ENCODE data around the gene GRIA1.

The GRIA1 gene

DNA sequence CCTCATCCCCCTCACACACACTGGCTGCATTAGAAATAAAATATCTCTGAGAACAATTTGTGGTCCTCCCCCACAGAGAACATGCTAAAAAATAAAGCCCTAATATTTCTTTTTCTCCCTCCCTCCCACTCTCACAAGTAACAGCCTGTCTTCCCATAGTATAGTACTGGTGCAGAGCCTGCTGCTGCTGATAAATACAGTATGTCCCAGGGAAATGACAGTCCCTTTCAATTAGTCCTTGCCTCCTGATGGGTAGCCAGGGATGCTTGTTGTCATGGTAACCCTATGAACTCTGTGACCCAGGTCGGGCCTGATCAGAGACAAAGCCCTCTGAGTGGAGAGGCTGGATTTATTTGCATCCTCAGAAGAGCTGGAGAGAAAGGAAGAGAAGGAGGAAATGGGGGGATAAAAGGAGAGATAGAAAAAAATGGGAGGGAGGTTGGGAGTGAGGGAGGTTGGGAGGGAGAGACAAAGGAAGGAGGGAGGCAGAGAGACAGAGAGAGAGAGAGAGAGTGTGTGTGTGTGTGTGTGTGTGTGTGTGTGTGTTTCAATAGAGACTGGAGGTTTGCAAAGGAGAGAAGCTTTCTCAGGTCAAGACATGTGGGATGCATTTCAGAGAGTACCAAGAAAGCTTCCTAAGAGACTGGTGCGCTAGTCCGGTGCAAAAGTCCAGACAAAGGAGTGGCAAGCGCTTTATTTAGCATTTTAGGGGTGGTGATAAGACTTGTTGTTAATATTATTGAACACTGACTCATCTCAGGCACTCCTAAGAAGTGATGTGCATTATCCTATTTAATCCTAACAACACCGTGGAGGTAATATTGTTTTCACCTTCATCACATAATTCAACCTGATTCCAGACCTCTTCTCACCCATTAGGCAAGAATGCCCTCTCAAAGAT, 287.5 kb downstream of the GRIA1 start:
- Histone ChIP-seq H3K79me2 (ENCODE audit: low read length) (no peaks in the 10 kb centered on the region), H3K4me3 (ENCODE audit: low read length) (no peak overlapping the region), H3K9me2 (replicated peaks; ENCODE audit: insufficient read depth, low read length) (no peaks in the 10 kb centered on the region), H3K27me3 (replicated peaks; ENCODE audit: insufficient read depth, low read length) (no peaks in the 10 kb centered on the region), H3K9me3 (replicated peaks; ENCODE audit: insufficient read depth, low read length) (no peaks in the 10 kb centered on the region), H2AFZ (ENCODE audit: low read length) (no peak overlapping the region), H3K4me2 (ENCODE audit: low read depth, low read length) (no peak overlapping the region), H3K36me3 (replicated peaks; ENCODE audit: insufficient read depth, low read length) (no peaks in the 10 kb centered on the region), H3K27ac (ENCODE audit: low read length) (no peak overlapping the region), H3K4me1 (ENCODE audit: low read length) (no peaks in the 10 kb centered on the region), H3F3A (ENCODE audit: insufficient read depth, low read length) (no peaks in the 10 kb centered on the region), H3K9ac (ENCODE audit: low read length) (no peak overlapping the region), H4K20me1 (ENCODE audit: insufficient read depth, low read length) (no peaks in the 10 kb centered on the region)
- DNase-seq: no peak
- TF ChIP-seq, protein P1, sequence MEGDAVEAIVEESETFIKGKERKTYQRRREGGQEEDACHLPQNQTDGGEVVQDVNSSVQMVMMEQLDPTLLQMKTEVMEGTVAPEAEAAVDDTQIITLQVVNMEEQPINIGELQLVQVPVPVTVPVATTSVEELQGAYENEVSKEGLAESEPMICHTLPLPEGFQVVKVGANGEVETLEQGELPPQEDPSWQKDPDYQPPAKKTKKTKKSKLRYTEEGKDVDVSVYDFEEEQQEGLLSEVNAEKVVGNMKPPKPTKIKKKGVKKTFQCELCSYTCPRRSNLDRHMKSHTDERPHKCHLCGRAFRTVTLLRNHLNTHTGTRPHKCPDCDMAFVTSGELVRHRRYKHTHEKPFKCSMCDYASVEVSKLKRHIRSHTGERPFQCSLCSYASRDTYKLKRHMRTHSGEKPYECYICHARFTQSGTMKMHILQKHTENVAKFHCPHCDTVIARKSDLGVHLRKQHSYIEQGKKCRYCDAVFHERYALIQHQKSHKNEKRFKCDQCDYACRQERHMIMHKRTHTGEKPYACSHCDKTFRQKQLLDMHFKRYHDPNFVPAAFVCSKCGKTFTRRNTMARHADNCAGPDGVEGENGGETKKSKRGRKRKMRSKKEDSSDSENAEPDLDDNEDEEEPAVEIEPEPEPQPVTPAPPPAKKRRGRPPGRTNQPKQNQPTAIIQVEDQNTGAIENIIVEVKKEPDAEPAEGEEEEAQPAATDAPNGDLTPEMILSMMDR (IDR thresholded peaks at IDR 0.05; ENCODE audit: low read length): no peak
- no peak for TF ChIP-seq EZH2 (optimal IDR thresholded peaks at IDR 0.05; ENCODE audit: low read depth, low read length)
- no peak for TF ChIP-seq EZH2phosphoT487 (IDR thresholded peaks at IDR 0.05; ENCODE audit: low read length)

DNA sequence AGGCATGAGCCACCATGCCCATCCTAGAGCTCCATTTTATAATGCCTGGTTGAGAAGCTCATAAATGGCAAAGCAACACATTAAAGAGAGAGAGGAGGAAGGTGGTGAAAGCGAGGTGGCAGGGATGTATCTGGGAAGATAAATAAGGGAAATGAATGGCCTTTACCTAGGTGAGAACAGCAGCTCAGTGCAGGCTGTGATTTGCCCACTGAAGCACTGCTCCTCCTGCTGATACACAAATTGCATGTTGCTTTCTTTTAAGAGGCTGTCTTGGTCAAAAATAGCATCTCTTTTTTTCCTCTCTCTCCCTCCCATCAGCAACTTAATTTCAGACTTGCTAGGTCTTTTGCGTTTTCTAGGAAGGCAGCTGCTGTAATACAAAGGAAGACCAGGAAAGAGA, 289.4 kb downstream of the GRIA1 start:
- TF ChIP-seq EZH2phosphoT487 (IDR thresholded peaks at IDR 0.05; ENCODE audit: low read length) (no peak), EZH2 (optimal IDR thresholded peaks at IDR 0.05; ENCODE audit: low read depth, low read length) (no peak)
- TF ChIP-seq, protein P1 (IDR thresholded peaks at IDR 0.05; ENCODE audit: low read length): no peak

DNA sequence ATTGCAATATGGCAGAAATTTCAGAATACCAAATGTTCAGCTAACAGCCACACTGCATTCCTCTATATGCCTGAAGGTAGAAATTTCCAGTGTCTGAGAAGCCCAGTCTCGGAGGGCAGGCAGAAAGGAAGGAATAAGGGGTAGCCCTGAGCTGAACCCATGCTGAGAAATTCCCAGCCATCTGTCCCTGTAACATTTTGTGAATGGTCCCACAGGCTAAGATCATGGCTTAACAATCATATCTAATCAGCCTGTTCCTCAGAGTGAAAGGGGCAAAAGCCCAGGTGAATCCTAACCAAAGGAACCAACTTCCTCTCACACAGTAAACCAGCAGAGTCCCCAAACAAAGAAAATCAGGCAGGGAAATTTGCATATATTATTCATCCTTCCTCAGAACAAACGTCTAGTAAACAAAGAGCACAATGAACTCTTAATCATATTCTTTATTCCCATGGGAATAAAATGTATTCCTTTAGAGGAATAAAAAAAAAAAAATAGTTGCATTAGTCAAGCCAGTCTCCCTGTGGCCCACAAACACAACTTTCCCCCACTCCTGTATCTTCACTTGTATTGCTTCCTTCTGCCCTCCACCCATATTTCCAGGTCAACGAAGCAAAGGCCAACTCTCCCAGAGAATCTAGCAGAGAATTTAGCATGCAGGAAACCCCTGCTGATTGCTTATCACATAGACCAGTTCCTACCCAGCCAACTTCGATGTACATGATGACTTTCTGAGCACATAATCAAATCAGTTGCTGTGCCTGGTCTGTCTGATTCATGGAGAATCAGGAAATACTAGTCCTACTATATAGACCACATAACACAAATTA, 290.6 kb downstream of the GRIA1 start:
- no peaks in the 10 kb centered on the region for H3K27me3 ChIP-seq (replicated peaks; ENCODE audit: insufficient read depth, low read length)
- no peaks in the 10 kb centered on the region for H3K79me2 ChIP-seq (ENCODE audit: low read length)
- H3K9me3 ChIP-seq (replicated peaks; ENCODE audit: insufficient read depth, low read length): no peaks in the 10 kb centered on the region
- H2AFZ ChIP-seq (ENCODE audit: low read length): no peak overlapping the region
- H3K4me1 ChIP-seq (ENCODE audit: low read length): no peaks in the 10 kb centered on the region
- no peak overlapping the region for H3K4me3 ChIP-seq (ENCODE audit: low read length)
- DNase-seq: no peak
- no peaks in the 10 kb centered on the region for H3K36me3 ChIP-seq (replicated peaks; ENCODE audit: insufficient read depth, low read length)
- no peaks in the 10 kb centered on the region for H4K20me1 ChIP-seq (ENCODE audit: insufficient read depth, low read length)
- H3K27ac ChIP-seq (ENCODE audit: low read length): no peak overlapping the region
- TF ChIP-seq EZH2phosphoT487 (IDR thresholded peaks at IDR 0.05; ENCODE audit: low read length): no peak
- TF ChIP-seq, protein P1 (IDR thresholded peaks at IDR 0.05; ENCODE audit: low read length): no peak
- TF ChIP-seq EZH2 (optimal IDR thresholded peaks at IDR 0.05; ENCODE audit: low read depth, low read length): no peak
- no peaks in the 10 kb centered on the region for H3F3A ChIP-seq (ENCODE audit: insufficient read depth, low read length)
- H3K9me2 ChIP-seq (replicated peaks; ENCODE audit: insufficient read depth, low read length): no peaks in the 10 kb centered on the region
- H3K4me2 ChIP-seq (ENCODE audit: low read depth, low read length): no peak overlapping the region
- no peak overlapping the region for H3K9ac ChIP-seq (ENCODE audit: low read length)

More for the DNA sequence above, 289.4 kb downstream of the GRIA1 start:
- H3K9me2 ChIP-seq (replicated peaks; ENCODE audit: insufficient read depth, low read length): no peaks in the 10 kb centered on the region
- H3K9me3 ChIP-seq (replicated peaks; ENCODE audit: insufficient read depth, low read length): no peaks in the 10 kb centered on the region
- no peak overlapping the region for H3K4me3 ChIP-seq (ENCODE audit: low read length)
- H3K27ac ChIP-seq (ENCODE audit: low read length): no peak overlapping the region
- H3K4me2 ChIP-seq (ENCODE audit: low read depth, low read length): no peak overlapping the region
- H3K4me1 ChIP-seq (ENCODE audit: low read length): no peaks in the 10 kb centered on the region
- H4K20me1 ChIP-seq (ENCODE audit: insufficient read depth, low read length): no peaks in the 10 kb centered on the region
- H3K79me2 ChIP-seq (ENCODE audit: low read length): no peaks in the 10 kb centered on the region
- no peak overlapping the region for H3K9ac ChIP-seq (ENCODE audit: low read length)
- no peaks in the 10 kb centered on the region for H3K36me3 ChIP-seq (replicated peaks; ENCODE audit: insufficient read depth, low read length)
- H3K27me3 ChIP-seq (replicated peaks; ENCODE audit: insufficient read depth, low read length): no peaks in the 10 kb centered on the region
- H3F3A ChIP-seq (ENCODE audit: insufficient read depth, low read length): no peaks in the 10 kb centered on the region
- DNase-seq: no peak
- no peak overlapping the region for H2AFZ ChIP-seq (ENCODE audit: low read length)

Measured in MM.1S (cell line).